PFSK-1 (cell line): ENCODE results near the gene ABHD4.

Source experiments
- POLR2AphosphoS5 ChIP-seq: IDR thresholded peaks from 2 replicates; pipeline ENCODE4 v1.6.1; 2012; ENCODE audit warnings: low read depth, mild to moderate bottlenecking, control low read depth, low read length, moderate library complexity
- REST ChIP-seq, 2 experiments: IDR thresholded peaks; 2 replicates each; pipeline versions ENCODE4 v1.6.1 to v1.8.0; 2011 to 2012; ENCODE audit warnings: low read depth in 2 of 2, low read length in 2 of 2, control low read depth in 1 of 2, inconsistent platforms in 1 of 2, mild to moderate bottlenecking in 1 of 2, moderate library complexity in 1 of 2; ENCODE audit not compliant: insufficient read depth in 1 of 2

DNA sequence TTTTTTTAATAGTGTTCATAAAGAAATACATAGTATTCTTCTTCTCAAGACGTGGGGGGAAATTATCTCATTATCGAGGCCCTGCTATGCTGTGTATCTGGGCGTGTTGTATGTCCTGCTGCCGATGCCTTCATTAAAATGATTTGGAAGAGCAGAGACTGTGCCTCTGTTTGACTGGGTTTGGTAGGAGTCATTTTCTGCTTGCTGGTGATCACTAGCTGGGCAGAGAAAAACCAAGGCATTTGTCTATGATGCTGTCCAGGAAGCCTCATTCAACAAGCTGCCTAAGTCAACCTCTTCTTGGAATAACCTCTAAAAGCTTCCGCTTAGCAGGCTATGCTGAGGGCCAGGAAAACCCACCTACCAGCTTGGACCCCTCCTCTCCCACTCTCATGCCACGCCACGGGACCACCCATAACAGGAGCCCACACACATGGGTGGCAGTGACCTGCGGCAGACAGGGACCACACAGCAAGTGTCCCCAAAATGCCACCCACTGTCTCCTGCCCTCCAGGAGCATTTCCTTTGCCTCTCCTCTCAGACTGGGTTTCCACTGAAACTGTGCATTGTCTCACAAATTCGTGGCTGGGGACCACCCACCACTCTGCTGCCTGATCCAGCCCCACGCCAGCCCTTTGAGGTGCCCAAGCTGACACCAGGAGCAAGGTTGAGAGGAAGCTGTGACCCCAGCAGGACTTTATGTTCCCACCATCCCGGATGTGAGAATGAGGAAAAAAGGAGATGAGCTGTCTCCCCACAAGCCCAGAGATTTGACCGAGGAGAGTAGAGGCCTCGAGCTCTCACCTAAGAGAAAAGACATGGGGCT is 45.9 kb upstream of the ABHD4 start:
- TF ChIP-seq REST (IDR thresholded peaks at IDR 0.05; ENCODE audit: insufficient read depth in 1 of 2, low read depth in 2 of 2, low read length in 2 of 2): no peak
- no peak for TF ChIP-seq POLR2AphosphoS5
